Glutamatergic neuron (in vitro differentiated cells): ENCODE measurements around the gene NSMCE1. TPM values are rescaled to one million over a fixed set of nuclear protein-coding genes. Genes with fewer than 3 reads are reported as not detected.

Experiments
- DNase-seq: peaks from one replicate; pipeline ENCODE4 v3.0.0; 2022
- H3K27ac Mint-ChIP-seq: one replicate; pipeline ENCODE4 v1.8.0; 2020; ENCODE audit warnings: mild to moderate bottlenecking, mixed read lengths, inconsistent platforms; ENCODE audit not compliant: unreplicated experiment
- H3K27me3 Mint-ChIP-seq: one replicate; pipeline ENCODE4 v1.8.0; 2020; ENCODE audit warnings: mild to moderate bottlenecking, moderate library complexity, mixed read lengths, inconsistent platforms; ENCODE audit not compliant: unreplicated experiment
- H3K36me3 Mint-ChIP-seq: one replicate; pipeline ENCODE4 v1.8.0; 2020; ENCODE audit warnings: mild to moderate bottlenecking, mixed read lengths, inconsistent platforms; ENCODE audit not compliant: unreplicated experiment
- H3K4me1 Mint-ChIP-seq: one replicate; pipeline ENCODE4 v1.8.0; 2020; ENCODE audit warnings: mild to moderate bottlenecking, low read depth, mixed read lengths, inconsistent platforms; ENCODE audit not compliant: unreplicated experiment
- H3K4me3 Mint-ChIP-seq: one replicate; pipeline ENCODE4 v1.8.0; 2020; ENCODE audit warnings: mild to moderate bottlenecking, mixed read lengths, inconsistent platforms; ENCODE audit not compliant: unreplicated experiment
- H3K9me3 Mint-ChIP-seq: one replicate; pipeline ENCODE4 v1.8.0; 2020; ENCODE audit warnings: mild to moderate bottlenecking, moderate library complexity, mixed read lengths, inconsistent platforms; ENCODE audit not compliant: unreplicated experiment
- total RNA-seq: library from RNA; stranded (reverse); fragmentation: NEBNext Ultra II Directional; extraction: Animal tissue kit (Norgen Biotek cat#: 25700); gene quantifications from one replicate; pipeline ENCODE4 v1.2.1, GENCODE V29; 2021; ENCODE audit not compliant: unreplicated experiment
- TF ChIP-seq, protein P1 (sequence below): fragments of 200-600 bp; sonication (generic); IDR thresholded peaks from one replicate; pipeline ENCODE4 v1.5.0; 2021; ENCODE audit not compliant: partially characterized antibody, unreplicated experiment

Gene NSMCE1
- total RNA-seq, 1 donor from 2014 or later, result 32.7 TPM

DNA sequence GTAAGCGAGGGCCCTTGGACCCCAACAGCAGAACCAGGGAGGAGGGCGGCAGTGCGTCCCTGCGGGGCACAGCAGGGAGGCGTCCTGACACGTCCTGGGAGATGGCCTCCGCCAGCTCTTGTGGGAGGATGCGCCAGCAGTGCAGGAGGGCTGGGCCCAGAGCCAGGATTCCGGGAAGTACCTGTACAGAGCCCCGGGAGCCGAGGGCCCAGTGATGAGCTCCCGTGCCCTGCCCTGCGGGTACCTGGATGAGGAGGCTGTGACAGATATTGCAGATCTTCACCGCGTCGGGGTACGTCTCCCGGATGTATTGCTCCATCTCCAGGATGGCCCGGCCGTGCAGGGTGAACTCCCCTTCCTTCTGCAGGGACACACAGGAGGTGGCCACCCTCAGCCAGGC lies 42.1 kb downstream of the NSMCE1 start:
- H3K9me3 Mint-ChIP-seq, result peaks cover 7% of the 10 kb centered on the region
- peaks cover 18% of the 10 kb centered on the region for H3K4me1 Mint-ChIP-seq
- no peak overlapping the region for H3K27ac Mint-ChIP-seq
- no peak overlapping the region for H3K4me3 Mint-ChIP-seq
- no peaks in the 10 kb centered on the region for H3K36me3 Mint-ChIP-seq
- TF ChIP-seq, protein P1, sequence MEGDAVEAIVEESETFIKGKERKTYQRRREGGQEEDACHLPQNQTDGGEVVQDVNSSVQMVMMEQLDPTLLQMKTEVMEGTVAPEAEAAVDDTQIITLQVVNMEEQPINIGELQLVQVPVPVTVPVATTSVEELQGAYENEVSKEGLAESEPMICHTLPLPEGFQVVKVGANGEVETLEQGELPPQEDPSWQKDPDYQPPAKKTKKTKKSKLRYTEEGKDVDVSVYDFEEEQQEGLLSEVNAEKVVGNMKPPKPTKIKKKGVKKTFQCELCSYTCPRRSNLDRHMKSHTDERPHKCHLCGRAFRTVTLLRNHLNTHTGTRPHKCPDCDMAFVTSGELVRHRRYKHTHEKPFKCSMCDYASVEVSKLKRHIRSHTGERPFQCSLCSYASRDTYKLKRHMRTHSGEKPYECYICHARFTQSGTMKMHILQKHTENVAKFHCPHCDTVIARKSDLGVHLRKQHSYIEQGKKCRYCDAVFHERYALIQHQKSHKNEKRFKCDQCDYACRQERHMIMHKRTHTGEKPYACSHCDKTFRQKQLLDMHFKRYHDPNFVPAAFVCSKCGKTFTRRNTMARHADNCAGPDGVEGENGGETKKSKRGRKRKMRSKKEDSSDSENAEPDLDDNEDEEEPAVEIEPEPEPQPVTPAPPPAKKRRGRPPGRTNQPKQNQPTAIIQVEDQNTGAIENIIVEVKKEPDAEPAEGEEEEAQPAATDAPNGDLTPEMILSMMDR, result no peak
- H3K27me3 Mint-ChIP-seq, result peaks cover 3% of the 10 kb centered on the region
- DNase-seq, result no peak

DNA sequence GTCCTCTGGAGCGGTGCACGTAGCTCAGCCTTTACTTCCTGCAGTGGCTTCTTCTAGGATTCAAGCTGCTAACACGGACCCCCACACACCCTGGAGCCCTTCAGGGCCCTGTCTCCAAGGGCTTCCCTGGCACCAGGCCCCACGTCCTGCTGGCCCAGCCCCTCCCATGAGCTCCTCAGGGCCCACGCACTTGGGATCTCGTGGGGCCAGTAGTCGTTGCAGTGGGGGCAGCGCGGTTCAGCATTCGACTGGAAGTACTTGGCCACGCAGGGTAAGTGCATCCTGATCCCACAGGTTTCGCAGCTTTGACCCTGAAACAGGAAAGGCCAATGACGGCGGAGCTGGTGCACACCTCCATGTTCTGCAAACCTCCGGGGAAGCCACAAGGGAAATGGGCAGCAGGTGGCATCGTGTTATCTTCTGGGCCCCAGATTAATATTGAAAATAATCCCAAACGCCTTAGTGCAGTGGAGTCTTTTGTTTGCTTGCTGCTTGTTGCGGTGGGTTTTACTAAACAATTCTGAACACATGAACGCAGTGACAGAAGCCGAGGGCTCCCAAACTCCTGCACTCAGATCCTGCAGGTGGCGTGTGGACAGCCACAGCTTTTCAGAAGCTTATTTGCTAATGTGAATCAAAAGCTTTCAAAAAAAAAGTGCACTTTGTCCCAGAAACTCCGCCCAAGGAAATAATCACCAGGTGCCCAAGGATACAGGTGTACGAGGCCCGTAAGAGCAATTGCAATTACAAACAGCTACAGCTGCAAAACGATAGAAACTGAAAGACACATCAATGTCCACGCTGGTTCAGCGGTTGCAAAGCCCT lies 42.8 kb downstream of the NSMCE1 start:
- Mint-ChIP-seq H3K4me1 (peaks cover 18% of the 10 kb centered on the region), H3K9me3 (peaks cover 7% of the 10 kb centered on the region), H3K27ac (no peak overlapping the region), H3K4me3 (no peak overlapping the region), H3K36me3 (no peaks in the 10 kb centered on the region), H3K27me3 (peaks cover 3% of the 10 kb centered on the region)
- DNase-seq, result no peak
- TF ChIP-seq, protein P1, result no peak

DNA sequence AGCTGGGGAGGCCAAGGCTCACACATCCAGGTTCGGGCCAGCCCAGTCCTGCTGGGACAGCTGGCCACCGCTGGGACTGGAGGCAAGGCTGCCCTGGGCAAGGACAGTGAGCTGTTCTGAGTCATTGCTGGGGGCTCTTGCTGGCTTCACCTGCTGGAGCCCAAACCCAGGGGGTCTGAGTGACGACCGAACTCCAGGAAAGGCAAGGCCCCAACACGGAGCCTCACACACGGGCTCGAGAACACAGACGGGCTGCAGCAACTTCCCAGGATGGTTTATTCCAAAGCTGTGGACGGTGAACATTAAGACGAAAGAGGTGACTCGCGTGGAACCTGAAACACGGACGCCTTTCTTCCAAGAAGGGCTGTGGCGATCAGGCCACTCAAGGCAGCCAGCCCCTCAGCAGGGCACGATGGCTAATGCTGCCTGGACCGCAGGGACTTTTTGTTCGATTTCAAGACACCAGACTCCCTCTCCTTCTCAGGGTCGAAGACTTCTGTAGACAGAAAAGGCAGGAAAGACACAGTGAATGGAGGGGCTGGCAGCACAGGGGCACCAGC lies 43.8 kb downstream of the NSMCE1 start:
- Mint-ChIP-seq H3K27me3 (peaks cover 4% of the 10 kb centered on the region), H3K4me3 (no peak overlapping the region), H3K4me1 (peaks cover 18% of the 10 kb centered on the region), H3K27ac (no peak overlapping the region), H3K36me3 (no peaks in the 10 kb centered on the region), H3K9me3 (peaks cover 7% of the 10 kb centered on the region)
- TF ChIP-seq, protein P1, result no peak
- no peak for DNase-seq

DNA sequence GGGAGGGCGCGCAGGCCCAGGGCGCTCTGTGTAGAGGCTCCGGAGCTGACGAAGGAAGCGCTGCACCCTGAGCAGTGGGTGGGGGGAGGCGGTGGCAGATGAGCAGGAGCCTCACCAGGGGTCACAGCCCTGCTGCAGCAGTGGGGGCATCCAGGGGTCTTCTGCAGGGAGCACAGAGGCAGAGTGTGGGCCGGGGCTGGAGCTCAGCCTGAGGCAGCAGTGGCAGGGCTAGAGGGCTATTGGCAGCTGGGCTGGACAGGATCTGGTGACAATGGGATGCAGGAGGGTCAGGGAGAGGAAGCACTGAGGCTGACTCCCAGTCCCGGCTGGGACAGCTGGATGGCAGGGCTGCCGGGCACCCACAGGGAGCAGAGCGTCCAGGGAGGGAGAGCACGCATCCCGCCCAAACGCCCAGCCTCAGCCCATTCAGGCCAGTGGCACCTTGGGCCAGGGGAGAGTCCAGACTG lies 44.3 kb downstream of the NSMCE1 start:
- peaks cover 18% of the 10 kb centered on the region for H3K4me1 Mint-ChIP-seq
- H3K27ac Mint-ChIP-seq, result no peak overlapping the region
- H3K36me3 Mint-ChIP-seq, result no peaks in the 10 kb centered on the region
- TF ChIP-seq, protein P1, result no peak
- DNase-seq, result no peak
- peaks cover 7% of the 10 kb centered on the region for H3K9me3 Mint-ChIP-seq
- H3K4me3 Mint-ChIP-seq, result no peak overlapping the region
- peaks cover 4% of the 10 kb centered on the region for H3K27me3 Mint-ChIP-seq

DNA sequence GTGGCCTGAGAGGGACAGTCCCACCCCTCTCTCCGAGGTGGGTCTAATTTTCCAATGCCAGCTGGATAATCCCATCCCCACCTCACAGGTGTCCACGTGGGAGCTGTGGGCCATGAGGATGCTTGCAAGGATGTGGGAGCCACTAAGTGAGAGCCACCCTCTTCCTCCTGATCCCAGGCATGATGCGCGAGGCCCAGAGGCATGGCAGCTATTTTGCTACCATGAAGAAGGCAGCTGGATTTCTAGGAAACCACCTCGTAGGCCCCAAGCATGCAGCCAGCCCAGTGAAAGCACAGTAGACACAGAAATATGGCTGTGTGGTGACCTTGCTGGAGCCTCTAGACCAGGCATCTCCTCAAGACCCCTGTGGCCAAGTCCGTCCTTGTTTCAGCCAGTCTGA lies 44.9 kb downstream of the NSMCE1 start:
- Mint-ChIP-seq H3K27me3 (peaks cover 1% of the 10 kb centered on the region), H3K4me3 (no peak overlapping the region), H3K36me3 (no peaks in the 10 kb centered on the region), H3K4me1 (peaks cover 18% of the 10 kb centered on the region), H3K27ac (no peak overlapping the region), H3K9me3 (peaks cover 3% of the 10 kb centered on the region)
- DNase-seq, result no peak
- TF ChIP-seq, protein P1, result no peak
